Measurements from ENCODE around the gene GALNT16.
A peak's percentile ranks its signal among the peaks of the same experiment; 100 is the strongest.
"Not testable (repeated sequence)": the region's sequence is repeated elsewhere in the genome, so short reads cannot be mapped to it uniquely, and the experiment has no call there.

The GALNT16 gene

GRCh38 chr14:69266572-69267345 lies 6.8 kb downstream of the GALNT16 start:
- H3K4me3 Mint-ChIP-seq = no peak overlapping the region
- peaks cover 21% of the 10 kb centered on the region for H3K27me3 Mint-ChIP-seq
- no peaks in the 10 kb centered on the region for H3K4me1 Mint-ChIP-seq
- no peak for DNase-seq
- H3K36me3 Mint-ChIP-seq (ENCODE audit: low read depth) = no peaks in the 10 kb centered on the region
- no peaks in the 10 kb centered on the region for H3K9me3 Mint-ChIP-seq
- H3K27ac Mint-ChIP-seq = no peak overlapping the region
- no peak for ATAC-seq

- Mint-ChIP-seq H3K4me3 (no peak overlapping the region), H3K27ac (no peak overlapping the region), H3K9me3 (no peaks in the 10 kb centered on the region), H3K4me1 (no peaks in the 10 kb centered on the region), H3K27me3 (peaks cover 14% of the 10 kb centered on the region), H3K36me3 (ENCODE audit: low read depth) (no peaks in the 10 kb centered on the region)
- ATAC-seq = no peak
- DNase-seq = no peak
These were observed 7.5 kb downstream of the GALNT16 start for GRCh38 chr14:69267492-69267891.

GRCh38 chr14:69268223-69268622 lies 8.3 kb downstream of the GALNT16 start:
- ATAC-seq (no peak), DNase-seq (no peak)
- H3K27ac Mint-ChIP-seq = no peak overlapping the region
- no peaks in the 10 kb centered on the region for H3K36me3 Mint-ChIP-seq (ENCODE audit: low read depth)
- H3K4me1 Mint-ChIP-seq = no peaks in the 10 kb centered on the region
- H3K9me3 Mint-ChIP-seq = no peaks in the 10 kb centered on the region
- H3K27me3 Mint-ChIP-seq = peaks cover 14% of the 10 kb centered on the region
- no peak overlapping the region for H3K4me3 Mint-ChIP-seq

GRCh38 chr14:69268763-69269162 lies 8.8 kb downstream of the GALNT16 start:
- Mint-ChIP-seq H3K27ac (no peak overlapping the region), H3K4me3 (no peak overlapping the region), H3K36me3 (ENCODE audit: low read depth) (no peaks in the 10 kb centered on the region), H3K27me3 (peaks cover 11% of the 10 kb centered on the region), H3K4me1 (no peaks in the 10 kb centered on the region), H3K9me3 (no peaks in the 10 kb centered on the region)
- ATAC-seq (no peak), DNase-seq (no peak)

- H3K4me3 Mint-ChIP-seq = no peak overlapping the region
- H3K4me1 Mint-ChIP-seq = no peaks in the 10 kb centered on the region
- ATAC-seq = no peak
- no peak for DNase-seq
- H3K36me3 Mint-ChIP-seq (ENCODE audit: low read depth) = no peaks in the 10 kb centered on the region
- no peaks in the 10 kb centered on the region for H3K9me3 Mint-ChIP-seq
- H3K27ac Mint-ChIP-seq = no peak overlapping the region
- peaks cover 8% of the 10 kb centered on the region for H3K27me3 Mint-ChIP-seq
These were observed 9.4 kb downstream of the GALNT16 start for GRCh38 chr14:69269381-69269780.

GRCh38 chr14:69270097-69270496 lies 10.1 kb downstream of the GALNT16 start:
- H3K4me3 Mint-ChIP-seq = no peak overlapping the region
- H3K36me3 Mint-ChIP-seq (ENCODE audit: low read depth) = no peaks in the 10 kb centered on the region
- H3K9me3 Mint-ChIP-seq = no peaks in the 10 kb centered on the region
- DNase-seq = no peak
- no peak overlapping the region for H3K27ac Mint-ChIP-seq
- ATAC-seq = no peak
- no peaks in the 10 kb centered on the region for H3K4me1 Mint-ChIP-seq
- peaks cover 6% of the 10 kb centered on the region for H3K27me3 Mint-ChIP-seq

GRCh38 chr14:69270795-69271708 lies 11.1 kb downstream of the GALNT16 start:
- H3K4me3 Mint-ChIP-seq = no peak overlapping the region
- H3K27ac Mint-ChIP-seq = no peak overlapping the region
- DNase-seq = no peak
- peaks cover 7% of the 10 kb centered on the region for H3K27me3 Mint-ChIP-seq
- H3K36me3 Mint-ChIP-seq (ENCODE audit: low read depth) = no peaks in the 10 kb centered on the region
- ATAC-seq = no peak
- H3K9me3 Mint-ChIP-seq = peaks cover 5% of the 10 kb centered on the region
- H3K4me1 Mint-ChIP-seq = no peaks in the 10 kb centered on the region

- ATAC-seq = no peak
- H3K4me3 Mint-ChIP-seq = no peak overlapping the region
- H3K27me3 Mint-ChIP-seq = peaks cover 8% of the 10 kb centered on the region
- no peaks in the 10 kb centered on the region for H3K4me1 Mint-ChIP-seq
- no peak overlapping the region for H3K27ac Mint-ChIP-seq
- H3K9me3 Mint-ChIP-seq = peaks cover 7% of the 10 kb centered on the region
- DNase-seq = no peak
- no peaks in the 10 kb centered on the region for H3K36me3 Mint-ChIP-seq (ENCODE audit: low read depth)
These were observed 14.4 kb downstream of the GALNT16 start for GRCh38 chr14:69274321-69274720.

- H3K4me3 Mint-ChIP-seq = no peak overlapping the region
- peaks cover 7% of the 10 kb centered on the region for H3K9me3 Mint-ChIP-seq
- DNase-seq (no peak), ATAC-seq (no peak)
- H3K27me3 Mint-ChIP-seq = peaks cover 8% of the 10 kb centered on the region
- H3K4me1 Mint-ChIP-seq = no peaks in the 10 kb centered on the region
- H3K27ac Mint-ChIP-seq = no peak overlapping the region
- H3K36me3 Mint-ChIP-seq (ENCODE audit: low read depth) = no peaks in the 10 kb centered on the region
These were observed 15.4 kb downstream of the GALNT16 start for GRCh38 chr14:69275331-69275730.

GRCh38 chr14:69277356-69277755 lies 17.4 kb downstream of the GALNT16 start:
- not testable (repeated sequence) for H3K4me1 Mint-ChIP-seq; H3K4me3 Mint-ChIP-seq; ATAC-seq; H3K27ac Mint-ChIP-seq; H3K9me3 Mint-ChIP-seq; H3K27me3 Mint-ChIP-seq; DNase-seq; H3K36me3 Mint-ChIP-seq (ENCODE audit: low read depth)

GRCh38 chr14:69280746-69281291 lies 20.9 kb downstream of the GALNT16 start:
- Mint-ChIP-seq H3K9me3 (peaks cover 4% of the 10 kb centered on the region), H3K27me3 (peaks cover 2% of the 10 kb centered on the region), H3K36me3 (ENCODE audit: low read depth) (no peaks in the 10 kb centered on the region), H3K4me3 (no peak overlapping the region), H3K4me1 (no peaks in the 10 kb centered on the region), H3K27ac (no peak overlapping the region)
- no peak for DNase-seq
- no peak for ATAC-seq

- no peak overlapping the region for H3K4me3 Mint-ChIP-seq
- H3K27me3 Mint-ChIP-seq = no peaks in the 10 kb centered on the region
- ATAC-seq = no peak
- H3K4me1 Mint-ChIP-seq = no peaks in the 10 kb centered on the region
- H3K9me3 Mint-ChIP-seq = no peaks in the 10 kb centered on the region
- no peaks in the 10 kb centered on the region for H3K36me3 Mint-ChIP-seq (ENCODE audit: low read depth)
- no peak for DNase-seq
- no peak overlapping the region for H3K27ac Mint-ChIP-seq
These were observed 21.7 kb downstream of the GALNT16 start for GRCh38 chr14:69281450-69282169.

- H3K4me1 Mint-ChIP-seq = no peaks in the 10 kb centered on the region
- ATAC-seq = no peak
- H3K27ac Mint-ChIP-seq = peak overlapping the region; percentile 20
- H3K4me3 Mint-ChIP-seq = no peak overlapping the region
- no peak for DNase-seq
- no peaks in the 10 kb centered on the region for H3K36me3 Mint-ChIP-seq (ENCODE audit: low read depth)
- no peaks in the 10 kb centered on the region for H3K9me3 Mint-ChIP-seq
- no peaks in the 10 kb centered on the region for H3K27me3 Mint-ChIP-seq
These were observed 22.5 kb downstream of the GALNT16 start for GRCh38 chr14:69282448-69282847.

- H3K4me3 Mint-ChIP-seq = no peak overlapping the region
- H3K4me1 Mint-ChIP-seq = no peaks in the 10 kb centered on the region
- no peak overlapping the region for H3K27ac Mint-ChIP-seq
- no peaks in the 10 kb centered on the region for H3K27me3 Mint-ChIP-seq
- no peaks in the 10 kb centered on the region for H3K9me3 Mint-ChIP-seq
- ATAC-seq (no peak), DNase-seq (no peak)
- no peaks in the 10 kb centered on the region for H3K36me3 Mint-ChIP-seq (ENCODE audit: low read depth)
These were observed 24.2 kb downstream of the GALNT16 start for GRCh38 chr14:69284170-69284569.

Data from activated naive CD8-positive, alpha-beta T cell treated with anti-CD3 and anti-CD28 coated beads, Interleukin-2, amount 50 U/mL, for 24 hours (primary cell).